Measurements from ENCODE around the gene RBM43.
"Not testable (repeated sequence)": the region's sequence is repeated elsewhere in the genome, so short reads cannot be mapped to it uniquely, and the experiment has no call there.

Gene RBM43

DNA sequence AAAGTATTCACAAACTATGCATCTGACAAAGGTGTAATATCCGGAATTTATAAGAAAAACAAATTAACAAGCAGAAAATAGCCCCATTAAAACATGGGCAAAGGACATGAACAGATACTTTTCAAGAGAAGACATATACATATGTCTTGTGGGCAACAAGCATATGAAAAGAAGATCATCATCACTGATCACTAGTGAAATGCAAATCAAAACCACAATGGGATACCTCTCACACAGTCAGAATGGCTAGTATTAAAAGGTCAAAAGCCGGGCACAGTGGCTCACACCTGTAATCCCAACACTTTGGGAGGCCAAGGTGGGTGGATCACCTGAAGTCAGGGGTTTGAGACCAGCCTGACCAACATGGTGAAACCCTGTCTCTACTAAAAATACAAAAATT, 28.4 kb downstream of the RBM43 start:
- peaks cover 0 to 13% (median 0%) of the 10 kb centered on the region in 5 donors for H3K4me1 ChIP-seq (ENCODE audit: control insufficient read depth in 5 of 5, insufficient read depth in 5 of 5, low read length in 5 of 5)
- not testable (repeated sequence) for H3K36me3 ChIP-seq (ENCODE audit: control insufficient read depth in 5 of 5, insufficient read depth in 5 of 5, low read length in 5 of 5); H3K27me3 ChIP-seq (ENCODE audit: control insufficient read depth in 5 of 5, insufficient read depth in 4 of 5, low read length in 5 of 5); H3K9ac ChIP-seq (ENCODE audit: low read length in 5 of 5); H3K4me3 ChIP-seq (ENCODE audit: low read depth in 1 of 5, low read length in 5 of 5); H3K27ac ChIP-seq (ENCODE audit: low read depth, low read length); H3K9me3 ChIP-seq (ENCODE audit: control insufficient read depth in 5 of 5, low read length in 5 of 5)

DNA sequence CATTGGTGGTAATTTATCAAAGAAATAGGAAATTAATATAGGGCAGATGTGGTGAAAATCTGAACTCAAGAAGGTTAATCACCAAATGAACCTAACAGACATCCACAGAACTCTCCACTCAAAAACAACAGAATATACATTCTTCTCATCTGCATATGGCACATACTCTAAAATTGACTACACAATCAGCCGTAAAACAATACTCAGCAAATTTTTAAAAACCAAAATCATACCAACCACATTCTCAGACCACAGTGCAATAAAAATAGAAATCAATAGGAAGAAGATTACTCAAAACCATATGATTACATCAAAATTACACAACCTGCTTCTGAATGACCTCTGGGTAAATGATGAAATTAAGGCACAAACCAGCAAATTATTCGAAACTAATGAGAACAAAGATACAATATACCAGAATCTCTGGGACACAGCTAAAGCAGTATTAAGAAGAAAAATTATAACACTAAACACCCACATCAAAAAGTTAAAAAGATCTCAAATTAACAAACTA, 31.0 kb downstream of the RBM43 start:
- peaks cover 0 to 6% (median 0%) of the 10 kb centered on the region in 5 donors for H3K9me3 ChIP-seq (ENCODE audit: control insufficient read depth in 5 of 5, low read length in 5 of 5)

GRCh38 chr2:151228847-151229512, 32.7 kb downstream of the RBM43 start:
- H3K4me3 ChIP-seq (ENCODE audit: low read depth in 1 of 5, low read length in 5 of 5): no peak overlapping the region
- H3K4me1 ChIP-seq (ENCODE audit: control insufficient read depth in 5 of 5, insufficient read depth in 5 of 5, low read length in 5 of 5): peaks cover 0 to 3% (median 0%) of the 10 kb centered on the region in 5 donors
- no peaks in the 10 kb centered on the region for H3K27me3 ChIP-seq (ENCODE audit: control insufficient read depth in 5 of 5, insufficient read depth in 4 of 5, low read length in 5 of 5)
- H3K27ac ChIP-seq (ENCODE audit: low read depth, low read length): no peak overlapping the region
- H3K9ac ChIP-seq (ENCODE audit: low read length in 5 of 5): no peak overlapping the region
- no peaks in the 10 kb centered on the region for H3K36me3 ChIP-seq (ENCODE audit: control insufficient read depth in 5 of 5, insufficient read depth in 5 of 5, low read length in 5 of 5)
- peaks cover 0 to 6% (median 0%) of the 10 kb centered on the region in 5 donors for H3K9me3 ChIP-seq (ENCODE audit: control insufficient read depth in 5 of 5, low read length in 5 of 5)

More for the DNA sequence above, 31.0 kb downstream of the RBM43 start:
- no peaks in the 10 kb centered on the region for H3K36me3 ChIP-seq (ENCODE audit: control insufficient read depth in 5 of 5, insufficient read depth in 5 of 5, low read length in 5 of 5)
- no peak overlapping the region for H3K27ac ChIP-seq (ENCODE audit: low read depth, low read length)
- no peak overlapping the region for H3K4me3 ChIP-seq (ENCODE audit: low read depth in 1 of 5, low read length in 5 of 5)
- H3K27me3 ChIP-seq (ENCODE audit: control insufficient read depth in 5 of 5, insufficient read depth in 4 of 5, low read length in 5 of 5): no peaks in the 10 kb centered on the region
- no peak overlapping the region for H3K9ac ChIP-seq (ENCODE audit: low read length in 5 of 5)
- peaks cover 0 to 3% (median 0%) of the 10 kb centered on the region in 5 donors for H3K4me1 ChIP-seq (ENCODE audit: control insufficient read depth in 5 of 5, insufficient read depth in 5 of 5, low read length in 5 of 5)

DNA sequence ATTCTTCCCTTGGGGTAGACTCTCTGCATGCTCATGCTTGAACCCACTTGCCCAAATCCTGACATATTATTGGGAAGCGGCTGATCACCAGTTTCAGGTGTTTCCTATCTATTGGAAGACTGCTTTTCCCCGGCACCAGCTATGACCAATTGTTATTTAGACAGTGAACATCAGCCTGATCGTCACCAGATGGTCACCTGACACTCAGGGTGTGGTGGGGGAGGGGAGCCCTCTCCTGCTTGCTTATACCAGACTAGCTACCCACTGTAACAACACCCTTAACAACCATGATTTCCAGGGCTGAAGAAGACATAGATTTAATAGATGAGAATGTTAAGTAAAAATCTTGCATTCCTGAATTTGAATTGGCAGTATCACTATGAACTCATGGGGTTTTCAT, 44.3 kb downstream of the RBM43 start:
- no peaks in the 10 kb centered on the region for H3K36me3 ChIP-seq (ENCODE audit: control insufficient read depth in 5 of 5, insufficient read depth in 5 of 5, low read length in 5 of 5)
- no peaks in the 10 kb centered on the region for H3K27me3 ChIP-seq (ENCODE audit: control insufficient read depth in 5 of 5, insufficient read depth in 4 of 5, low read length in 5 of 5)
- no peaks in the 10 kb centered on the region for H3K9me3 ChIP-seq (ENCODE audit: control insufficient read depth in 5 of 5, low read length in 5 of 5)
- H3K27ac ChIP-seq (ENCODE audit: low read depth, low read length): no peak overlapping the region
- H3K9ac ChIP-seq (ENCODE audit: low read length in 5 of 5): no peak overlapping the region
- no peaks in the 10 kb centered on the region for H3K4me1 ChIP-seq (ENCODE audit: control insufficient read depth in 5 of 5, insufficient read depth in 5 of 5, low read length in 5 of 5)
- H3K4me3 ChIP-seq (ENCODE audit: low read depth in 1 of 5, low read length in 5 of 5): no peak overlapping the region

DNA sequence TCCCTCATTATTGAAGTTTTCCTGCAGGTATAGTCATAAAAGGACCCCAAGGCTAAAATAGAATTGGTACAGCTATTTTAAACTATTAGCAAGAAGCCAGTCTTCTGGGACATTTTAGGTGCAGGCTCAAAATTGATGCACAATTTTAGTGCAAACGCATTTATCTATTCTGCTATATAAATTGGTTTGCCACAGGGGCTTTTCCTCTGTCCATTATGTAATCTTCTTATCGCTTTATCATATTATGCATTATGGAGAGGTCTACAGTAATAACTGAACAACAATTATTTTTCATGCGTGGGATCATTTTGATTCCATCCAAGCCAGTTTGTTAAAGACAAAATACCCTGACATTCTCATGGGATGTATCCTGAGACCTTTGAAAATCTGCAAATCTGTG, 54.6 kb downstream of the RBM43 start:
- no peaks in the 10 kb centered on the region for H3K27me3 ChIP-seq (ENCODE audit: control insufficient read depth in 5 of 5, insufficient read depth in 4 of 5, low read length in 5 of 5)
- H3K4me3 ChIP-seq (ENCODE audit: low read depth in 1 of 5, low read length in 5 of 5): no peak overlapping the region

GRCh38 chr2:151206446-151206968, 55.2 kb downstream of the RBM43 start:
- no peak overlapping the region for H3K27ac ChIP-seq (ENCODE audit: low read depth, low read length)
- H3K4me3 ChIP-seq (ENCODE audit: low read depth in 1 of 5, low read length in 5 of 5): no peak overlapping the region
- no peaks in the 10 kb centered on the region for H3K36me3 ChIP-seq (ENCODE audit: control insufficient read depth in 5 of 5, insufficient read depth in 5 of 5, low read length in 5 of 5)
- no peaks in the 10 kb centered on the region for H3K9me3 ChIP-seq (ENCODE audit: control insufficient read depth in 5 of 5, low read length in 5 of 5)
- no peaks in the 10 kb centered on the region for H3K4me1 ChIP-seq (ENCODE audit: control insufficient read depth in 5 of 5, insufficient read depth in 5 of 5, low read length in 5 of 5)
- no peak overlapping the region for H3K9ac ChIP-seq (ENCODE audit: low read length in 5 of 5)
- H3K27me3 ChIP-seq (ENCODE audit: control insufficient read depth in 5 of 5, insufficient read depth in 4 of 5, low read length in 5 of 5): no peaks in the 10 kb centered on the region

More for the DNA sequence above, 54.6 kb downstream of the RBM43 start:
- no peak overlapping the region for H3K9ac ChIP-seq (ENCODE audit: low read length in 5 of 5)
- H3K4me1 ChIP-seq (ENCODE audit: control insufficient read depth in 5 of 5, insufficient read depth in 5 of 5, low read length in 5 of 5): no peaks in the 10 kb centered on the region
- no peaks in the 10 kb centered on the region for H3K36me3 ChIP-seq (ENCODE audit: control insufficient read depth in 5 of 5, insufficient read depth in 5 of 5, low read length in 5 of 5)
- H3K27ac ChIP-seq (ENCODE audit: low read depth, low read length): no peak overlapping the region
- H3K9me3 ChIP-seq (ENCODE audit: control insufficient read depth in 5 of 5, low read length in 5 of 5): no peaks in the 10 kb centered on the region

DNA sequence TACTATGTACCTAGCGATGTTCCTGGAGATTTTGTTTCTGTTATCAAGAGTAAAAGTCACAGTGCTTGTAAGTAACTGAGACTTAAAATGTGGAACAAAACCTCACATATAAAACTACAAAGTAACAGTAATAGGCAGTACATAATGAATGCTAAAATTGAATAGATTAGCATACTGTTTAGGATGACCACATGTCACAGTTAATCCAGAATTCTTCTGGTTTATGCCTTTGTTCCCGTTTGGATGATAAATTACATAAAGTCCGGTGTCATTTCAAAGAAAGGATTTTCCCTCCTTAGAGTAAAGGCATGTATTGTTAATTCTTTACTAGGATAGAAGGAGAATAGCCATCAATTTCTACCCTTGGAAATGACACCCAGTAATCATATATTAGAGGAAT, 56.1 kb downstream of the RBM43 start:
- Histone ChIP-seq H3K27me3 (ENCODE audit: control insufficient read depth in 5 of 5, insufficient read depth in 4 of 5, low read length in 5 of 5) (no peaks in the 10 kb centered on the region), H3K9me3 (ENCODE audit: control insufficient read depth in 5 of 5, low read length in 5 of 5) (no peaks in the 10 kb centered on the region), H3K36me3 (ENCODE audit: control insufficient read depth in 5 of 5, insufficient read depth in 5 of 5, low read length in 5 of 5) (no peaks in the 10 kb centered on the region), H3K4me3 (ENCODE audit: low read depth in 1 of 5, low read length in 5 of 5) (no peak overlapping the region), H3K27ac (ENCODE audit: low read depth, low read length) (no peak overlapping the region), H3K4me1 (ENCODE audit: control insufficient read depth in 5 of 5, insufficient read depth in 5 of 5, low read length in 5 of 5) (no peaks in the 10 kb centered on the region), H3K9ac (ENCODE audit: low read length in 5 of 5) (no peak overlapping the region)

DNA sequence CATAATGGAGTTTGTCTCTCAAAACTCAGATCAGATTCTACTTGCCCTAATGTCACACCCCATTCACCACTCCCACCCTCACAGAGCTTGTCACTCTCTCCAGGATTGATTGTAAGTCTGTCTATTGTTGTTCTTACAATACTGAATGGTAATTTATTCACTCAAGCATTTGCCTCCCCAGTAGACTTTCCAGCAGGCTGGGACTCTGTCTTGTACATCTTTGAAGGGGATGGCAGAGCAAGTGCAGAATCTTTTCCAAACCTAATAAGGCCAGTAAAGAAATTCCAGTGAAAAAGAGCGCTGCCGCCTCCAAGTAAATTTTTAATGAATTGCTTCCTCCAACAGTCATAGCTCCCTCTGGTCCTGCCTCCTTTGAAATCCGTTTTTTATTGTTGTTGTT, 56.9 kb downstream of the RBM43 start:
- Histone ChIP-seq H3K27ac (ENCODE audit: low read depth, low read length) (no peak overlapping the region), H3K4me1 (ENCODE audit: control insufficient read depth in 5 of 5, insufficient read depth in 5 of 5, low read length in 5 of 5) (no peaks in the 10 kb centered on the region), H3K36me3 (ENCODE audit: control insufficient read depth in 5 of 5, insufficient read depth in 5 of 5, low read length in 5 of 5) (no peaks in the 10 kb centered on the region), H3K4me3 (ENCODE audit: low read depth in 1 of 5, low read length in 5 of 5) (no peak overlapping the region), H3K9me3 (ENCODE audit: control insufficient read depth in 5 of 5, low read length in 5 of 5) (no peaks in the 10 kb centered on the region), H3K9ac (ENCODE audit: low read length in 5 of 5) (no peak overlapping the region), H3K27me3 (ENCODE audit: control insufficient read depth in 5 of 5, insufficient read depth in 4 of 5, low read length in 5 of 5) (no peaks in the 10 kb centered on the region)

DNA sequence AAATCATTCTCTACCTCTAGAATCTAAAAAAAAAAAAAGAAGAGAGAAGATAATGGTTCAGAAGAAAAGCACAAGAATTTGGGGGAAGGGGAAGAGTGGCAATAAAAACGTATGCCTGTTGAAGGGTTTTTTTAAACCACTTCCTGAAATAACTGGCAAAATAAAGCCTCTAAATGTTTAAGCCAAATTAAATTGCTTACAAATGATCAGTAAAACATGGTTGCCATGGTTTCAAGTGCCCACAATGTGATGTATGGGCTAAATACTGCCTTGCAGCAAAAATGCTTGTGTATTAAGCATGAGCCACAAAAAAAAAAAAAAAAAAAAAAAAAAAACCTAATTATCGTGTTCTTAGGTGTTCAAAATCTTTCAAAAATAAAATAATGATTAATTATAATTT, 60.8 kb downstream of the RBM43 start:
- Histone ChIP-seq H3K4me1 (ENCODE audit: control insufficient read depth in 5 of 5, insufficient read depth in 5 of 5, low read length in 5 of 5) (no peaks in the 10 kb centered on the region), H3K27me3 (ENCODE audit: control insufficient read depth in 5 of 5, insufficient read depth in 4 of 5, low read length in 5 of 5) (no peaks in the 10 kb centered on the region), H3K36me3 (ENCODE audit: control insufficient read depth in 5 of 5, insufficient read depth in 5 of 5, low read length in 5 of 5) (no peaks in the 10 kb centered on the region), H3K9ac (ENCODE audit: low read length in 5 of 5) (no peak overlapping the region), H3K27ac (ENCODE audit: low read depth, low read length) (no peak overlapping the region), H3K4me3 (ENCODE audit: low read depth in 1 of 5, low read length in 5 of 5) (no peak overlapping the region), H3K9me3 (ENCODE audit: control insufficient read depth in 5 of 5, low read length in 5 of 5) (no peaks in the 10 kb centered on the region)

GRCh38 chr2:151200277-151200676, 61.4 kb downstream of the RBM43 start:
- Histone ChIP-seq H3K4me3 (ENCODE audit: low read depth in 1 of 5, low read length in 5 of 5) (no peak overlapping the region), H3K4me1 (ENCODE audit: control insufficient read depth in 5 of 5, insufficient read depth in 5 of 5, low read length in 5 of 5) (no peaks in the 10 kb centered on the region), H3K36me3 (ENCODE audit: control insufficient read depth in 5 of 5, insufficient read depth in 5 of 5, low read length in 5 of 5) (no peaks in the 10 kb centered on the region), H3K27ac (ENCODE audit: low read depth, low read length) (no peak overlapping the region), H3K9ac (ENCODE audit: low read length in 5 of 5) (no peak overlapping the region), H3K9me3 (ENCODE audit: control insufficient read depth in 5 of 5, low read length in 5 of 5) (no peaks in the 10 kb centered on the region), H3K27me3 (ENCODE audit: control insufficient read depth in 5 of 5, insufficient read depth in 4 of 5, low read length in 5 of 5) (peaks cover 0 to 5% (median 0%) of the 10 kb centered on the region in 5 donors)
